Measurements from ENCODE around the gene BRICD5.

GRCh38 chr16:2189252-2189893 lies 21.3 kb downstream of the BRICD5 start:
- TF ChIP-seq GATA3 (IDR thresholded peaks at IDR 0.05; ENCODE audit: low read depth, low read length): no peak
- no peak for TF ChIP-seq GATA2 (IDR thresholded peaks at IDR 0.05; ENCODE audit: low read depth, low read length)

All from SH-SY5Y (cell line).